ENCODE data around the gene PREP. TPM values are rescaled to one million over a fixed set of nuclear protein-coding genes. Genes with fewer than 3 reads are reported as not detected.

The PREP gene
- total RNA-seq, 2 donors from 2014 or later: 99.9 to 113 TPM

- intact Hi-C loops (cut with DNase I): no loop called here
- no peak overlapping the region for H3K4me3 ChIP-seq
- H3K36me3 ChIP-seq: no peaks in the 10 kb centered on the region
- no peaks in the 10 kb centered on the region for H3K4me1 ChIP-seq
- no peaks in the 10 kb centered on the region for H3K27me3 ChIP-seq
- H3K9ac ChIP-seq (ENCODE audit: low read depth in 2 of 2, low read length in 2 of 2): no peak overlapping the region
- no peak overlapping the region for H3K27ac ChIP-seq
- TF ChIP-seq CTCF (IDR thresholded peaks at IDR 0.05): no peak
- DNase-seq: no peak
- no peaks in the 10 kb centered on the region for H3K9me3 ChIP-seq
Measured at GRCh38 chr6:105302617-105303128, 100.2 kb downstream of the PREP start.

- Histone ChIP-seq H3K27ac (no peak overlapping the region), H3K27me3 (no peaks in the 10 kb centered on the region), H3K4me3 (no peak overlapping the region), H3K9ac (ENCODE audit: low read depth in 2 of 2, low read length in 2 of 2) (no peak overlapping the region), H3K4me1 (no peaks in the 10 kb centered on the region), H3K9me3 (no peaks in the 10 kb centered on the region), H3K36me3 (no peaks in the 10 kb centered on the region)
- no peak for TF ChIP-seq CTCF (IDR thresholded peaks at IDR 0.05)
- intact Hi-C loops (cut with DNase I): no loop called here
- DNase-seq: no peak
Measured at GRCh38 chr6:105301756-105302616, 100.9 kb downstream of the PREP start.

GRCh38 chr6:105301072-105301503 lies 101.8 kb downstream of the PREP start:
- H3K9me3 ChIP-seq: no peaks in the 10 kb centered on the region
- H3K36me3 ChIP-seq: no peaks in the 10 kb centered on the region
- H3K27ac ChIP-seq: no peak overlapping the region
- no peaks in the 10 kb centered on the region for H3K4me1 ChIP-seq
- no peak for TF ChIP-seq CTCF (IDR thresholded peaks at IDR 0.05)
- DNase-seq: no peak
- no peak overlapping the region for H3K4me3 ChIP-seq
- H3K27me3 ChIP-seq: no peaks in the 10 kb centered on the region
- H3K9ac ChIP-seq (ENCODE audit: low read depth in 2 of 2, low read length in 2 of 2): no peak overlapping the region
- intact Hi-C loops (cut with DNase I): no loop called here

- no peaks in the 10 kb centered on the region for H3K4me1 ChIP-seq
- H3K27me3 ChIP-seq: no peaks in the 10 kb centered on the region
- H3K36me3 ChIP-seq: no peaks in the 10 kb centered on the region
- intact Hi-C loops (cut with DNase I): no loop called here
- no peak overlapping the region for H3K27ac ChIP-seq
- no peak for DNase-seq
- H3K4me3 ChIP-seq: no peak overlapping the region
- no peak for TF ChIP-seq CTCF (IDR thresholded peaks at IDR 0.05)
- H3K9ac ChIP-seq (ENCODE audit: low read depth in 2 of 2, low read length in 2 of 2): no peak overlapping the region
- no peaks in the 10 kb centered on the region for H3K9me3 ChIP-seq
Measured at GRCh38 chr6:105300090-105300489, 102.8 kb downstream of the PREP start.

- Histone ChIP-seq H3K27ac (no peak overlapping the region), H3K4me1 (no peaks in the 10 kb centered on the region), H3K4me3 (no peak overlapping the region), H3K9ac (ENCODE audit: low read depth in 2 of 2, low read length in 2 of 2) (no peak overlapping the region), H3K27me3 (no peaks in the 10 kb centered on the region), H3K36me3 (no peaks in the 10 kb centered on the region), H3K9me3 (no peaks in the 10 kb centered on the region)
- no peak for TF ChIP-seq CTCF (IDR thresholded peaks at IDR 0.05)
- DNase-seq: no peak
- intact Hi-C loops (cut with DNase I): no loop called here
Measured at GRCh38 chr6:105294129-105294528, 108.8 kb downstream of the PREP start.

All from colonic mucosa (tissue), 4 donors.